Fibroblast of mammary gland (primary cell): ENCODE measurements around the gene C16orf89.

ENCODE experiments used
- DNase-seq: peaks from one replicate; pipeline ENCODE4 v3.0.0-alpha.2; 2010; ENCODE audit warnings: low read depth
- H3K4me3 ChIP-seq: 2 replicates; pipeline ENCODE4 v1.5.1; 2011; ENCODE audit warnings: low read depth, mild to moderate bottlenecking, low read length, moderate library complexity; ENCODE audit not compliant: control insufficient read depth
- CTCF ChIP-seq: conservative IDR thresholded peaks from 2 replicates; pipeline ENCODE4 v1.5.1; 2011; ENCODE audit warnings: low read depth, low read length, inconsistent platforms; ENCODE audit not compliant: control insufficient read depth, insufficient read depth

Gene C16orf89

DNA sequence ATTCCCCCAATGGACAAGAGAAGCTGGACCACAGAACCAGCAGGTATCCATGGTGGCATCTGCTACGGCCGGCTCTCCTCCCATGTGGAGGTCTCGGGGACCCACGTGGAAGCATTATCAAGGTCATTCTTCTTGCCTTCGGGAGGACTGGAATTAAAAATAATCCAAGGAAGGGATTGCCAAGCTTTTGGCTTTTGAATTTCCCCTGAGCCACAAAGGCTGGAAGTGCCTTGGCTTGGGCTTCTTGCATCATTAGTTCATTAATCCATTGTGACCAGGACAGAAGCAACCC is 48.1 kb downstream of the C16orf89 start:
- no peak overlapping the region for H3K4me3 ChIP-seq
- TF ChIP-seq CTCF: no peak
- DNase-seq: no peak

DNA sequence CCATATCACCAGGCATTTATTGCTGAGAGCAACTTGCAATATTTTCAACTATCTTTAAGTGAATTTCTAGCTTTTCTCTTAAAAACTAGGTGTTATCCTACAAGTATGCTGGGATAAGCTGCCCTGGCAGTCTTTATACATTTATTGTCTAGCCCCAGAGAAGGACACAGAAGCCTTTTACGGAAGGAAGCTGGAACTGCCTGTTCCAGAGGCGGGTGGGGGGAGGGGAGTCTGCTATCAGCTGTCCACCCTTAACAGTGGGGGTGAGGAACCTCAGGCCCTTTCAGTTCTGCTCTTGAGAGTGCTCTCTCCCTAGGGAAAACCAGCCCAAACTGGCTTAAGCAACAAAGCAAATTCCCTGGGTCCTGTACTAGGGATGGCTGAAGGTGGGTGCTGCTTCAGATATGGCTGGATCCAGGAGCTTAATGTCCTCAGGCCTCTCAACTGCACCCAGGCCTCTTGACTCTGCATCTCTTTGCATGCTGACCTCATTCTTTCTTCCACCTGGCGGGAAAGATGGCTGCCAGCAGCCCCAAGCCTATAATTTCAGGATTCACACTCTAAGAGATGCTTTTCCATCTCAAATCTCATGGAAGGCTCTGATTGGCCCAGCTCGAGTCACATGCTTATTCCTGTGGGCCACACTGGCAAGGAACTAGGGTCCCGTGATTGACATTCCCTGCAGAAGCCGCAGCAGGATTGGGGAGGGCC is 48.6 kb downstream of the C16orf89 start:
- no peak overlapping the region for H3K4me3 ChIP-seq
- TF ChIP-seq CTCF: no peak

DNA sequence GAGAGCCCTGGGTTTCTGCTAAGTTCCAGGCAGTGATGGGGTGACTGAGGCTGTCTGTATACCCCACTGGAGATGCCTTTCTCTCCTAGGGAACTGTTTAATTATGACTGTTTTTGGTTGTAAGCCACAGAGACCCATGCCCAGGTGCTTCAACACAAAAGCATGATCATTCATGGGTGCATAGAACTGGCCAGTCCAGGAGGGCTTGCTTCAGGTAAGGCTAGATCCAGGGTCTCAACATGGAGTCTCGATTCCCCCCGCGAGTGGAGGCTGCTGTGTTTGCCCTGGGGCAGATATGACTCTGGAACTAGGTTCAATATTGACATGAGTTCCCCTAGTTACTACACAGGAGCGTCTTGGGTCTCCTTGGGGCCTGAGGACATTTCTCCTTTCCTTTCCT is 49.9 kb downstream of the C16orf89 start:
- no peak overlapping the region for H3K4me3 ChIP-seq
- DNase-seq: no peak
- no peak for TF ChIP-seq CTCF

More for the DNA sequence above, 48.6 kb downstream of the C16orf89 start:
- no peak for DNase-seq

DNA sequence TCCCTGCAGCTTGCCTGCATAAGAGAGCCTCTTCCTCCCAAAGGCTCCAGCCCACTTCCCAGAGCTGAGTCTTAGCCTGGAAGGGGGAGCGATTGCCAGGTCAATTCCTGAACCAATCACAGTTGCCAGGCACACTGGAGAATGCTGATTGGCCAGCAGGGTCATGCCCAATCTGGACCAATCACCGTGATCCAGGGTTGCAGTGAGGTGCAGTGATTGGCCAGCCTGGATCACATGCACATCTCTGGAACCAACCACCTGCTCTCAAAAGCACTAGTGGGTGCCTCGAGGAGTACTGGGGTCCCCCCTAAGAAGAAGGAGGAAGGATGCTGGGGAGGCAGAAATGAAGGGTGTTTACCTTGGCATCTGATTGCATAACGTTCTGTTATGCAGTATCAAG is 50.4 kb downstream of the C16orf89 start:
- no peak overlapping the region for H3K4me3 ChIP-seq
- TF ChIP-seq CTCF: no peak
- DNase-seq: no peak

DNA sequence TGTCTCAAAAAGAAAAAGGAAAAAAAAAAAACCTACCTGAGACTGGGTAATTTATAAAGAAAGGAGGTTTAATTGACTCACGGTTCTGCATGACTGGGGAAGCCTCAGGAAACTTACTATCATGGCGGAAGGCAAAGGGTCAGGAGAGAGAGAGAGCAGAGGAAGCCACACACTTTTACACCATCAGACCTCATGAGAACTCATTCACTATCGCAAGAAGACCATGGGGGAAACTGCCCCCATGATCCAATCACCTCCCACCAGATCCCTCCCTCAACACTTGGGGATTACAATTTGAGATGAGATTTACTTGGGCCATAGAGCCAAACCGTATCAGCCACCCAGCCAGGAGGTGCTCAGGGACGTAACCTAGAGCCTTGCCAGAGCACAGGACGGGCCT is 52.9 kb downstream of the C16orf89 start:
- no peak for TF ChIP-seq CTCF
- DNase-seq: no peak
- no peak overlapping the region for H3K4me3 ChIP-seq

DNA sequence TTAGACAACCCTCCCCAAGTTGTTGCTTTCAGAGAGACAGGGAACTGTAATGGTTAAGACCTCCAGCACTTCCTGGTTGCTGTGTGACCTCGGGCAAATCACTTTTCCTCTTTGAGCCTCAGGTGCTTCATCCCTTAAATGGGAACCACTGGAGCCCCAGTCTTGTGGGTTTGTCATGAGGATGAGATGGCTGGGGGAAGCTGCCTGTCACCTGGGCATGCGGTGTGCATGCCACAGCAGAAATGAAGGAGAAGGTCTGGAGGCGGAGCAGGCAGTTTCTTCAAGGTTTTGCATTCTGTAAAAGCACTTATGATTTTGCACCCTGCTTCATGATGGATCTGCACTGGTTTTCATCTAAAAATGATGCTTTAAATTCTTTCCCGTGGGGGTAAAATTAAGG is 54.1 kb downstream of the C16orf89 start:
- TF ChIP-seq CTCF: no peak
- no peak overlapping the region for H3K4me3 ChIP-seq
- no peak for DNase-seq

- DNase-seq: no peak
- H3K4me3 ChIP-seq: no peak overlapping the region
- TF ChIP-seq CTCF: no peak
Measured at GRCh38 chr16:5010576-5011329, 55.0 kb downstream of the C16orf89 start.
